HG03460 (cell line): ENCODE data around the gene SLC46A2.

Experiments
- ATAC-seq: cut with Tn5 transposase; IDR thresholded peaks from one replicate; pipeline ENCODE4 v1.9.1; 2021; ENCODE audit not compliant: unreplicated experiment

Gene SLC46A2, protein sequence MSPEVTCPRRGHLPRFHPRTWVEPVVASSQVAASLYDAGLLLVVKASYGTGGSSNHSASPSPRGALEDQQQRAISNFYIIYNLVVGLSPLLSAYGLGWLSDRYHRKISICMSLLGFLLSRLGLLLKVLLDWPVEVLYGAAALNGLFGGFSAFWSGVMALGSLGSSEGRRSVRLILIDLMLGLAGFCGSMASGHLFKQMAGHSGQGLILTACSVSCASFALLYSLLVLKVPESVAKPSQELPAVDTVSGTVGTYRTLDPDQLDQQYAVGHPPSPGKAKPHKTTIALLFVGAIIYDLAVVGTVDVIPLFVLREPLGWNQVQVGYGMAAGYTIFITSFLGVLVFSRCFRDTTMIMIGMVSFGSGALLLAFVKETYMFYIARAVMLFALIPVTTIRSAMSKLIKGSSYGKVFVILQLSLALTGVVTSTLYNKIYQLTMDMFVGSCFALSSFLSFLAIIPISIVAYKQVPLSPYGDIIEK

GRCh38 chr9:112890106-112891081 is at the start of gene SLC46A2:
Gene SLC46A2, minus strand, starts transcription at chr9:112890876. Its CDS starts 195 bp downstream, at chr9:112890681.
- ATAC-seq = no peak

DNA sequence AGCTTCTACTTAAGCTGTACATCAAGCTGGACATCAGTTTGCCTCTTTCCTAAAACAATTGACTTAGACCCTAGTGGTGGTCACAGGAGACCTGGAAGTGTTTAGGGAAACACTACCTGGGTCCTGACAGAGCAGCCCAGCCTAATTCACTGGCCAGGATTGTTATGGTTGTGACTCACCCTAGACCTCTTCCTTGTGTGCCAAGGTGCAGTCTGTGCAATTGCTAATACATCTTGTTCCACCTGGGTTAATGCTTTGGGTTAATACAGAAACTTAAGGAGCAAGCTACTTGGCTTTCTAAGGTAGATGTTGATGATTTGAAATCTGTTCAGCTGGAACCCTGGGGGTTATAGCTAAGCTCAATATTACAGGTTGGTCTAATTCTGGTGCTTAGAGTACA is 48.7 kb upstream of the SLC46A2 start:
- ATAC-seq = no peak

GRCh38 chr9:112933696-112934095 is 43.0 kb upstream of the SLC46A2 start:
- no peak for ATAC-seq

DNA sequence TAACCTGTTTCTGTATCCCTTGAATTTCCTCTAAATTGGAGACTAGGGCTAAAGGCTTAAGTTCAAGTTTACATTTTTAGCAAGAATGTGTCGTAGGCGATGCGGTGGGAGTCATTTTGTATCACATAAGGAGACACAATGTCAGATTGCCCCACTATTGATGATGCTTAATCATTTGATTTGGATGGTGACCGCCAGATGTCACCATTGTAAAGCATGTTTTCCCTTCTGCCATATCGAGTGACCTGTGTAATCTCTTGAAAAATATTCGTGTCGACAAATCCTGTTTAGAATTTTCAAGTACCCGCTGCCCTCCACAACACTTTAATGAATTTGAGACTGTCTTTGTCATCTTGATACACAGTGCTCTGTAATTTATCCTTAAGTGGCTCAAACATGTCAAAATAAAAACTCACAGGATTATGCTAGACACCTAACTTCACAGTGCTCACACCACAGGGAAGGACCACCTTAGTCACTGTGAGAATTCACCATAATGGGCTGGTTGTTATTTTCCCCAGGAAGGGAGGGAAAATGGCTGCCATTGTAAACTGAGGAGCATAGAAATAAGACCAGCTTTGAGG is 34.5 kb upstream of the SLC46A2 start:
- no peak for ATAC-seq

DNA sequence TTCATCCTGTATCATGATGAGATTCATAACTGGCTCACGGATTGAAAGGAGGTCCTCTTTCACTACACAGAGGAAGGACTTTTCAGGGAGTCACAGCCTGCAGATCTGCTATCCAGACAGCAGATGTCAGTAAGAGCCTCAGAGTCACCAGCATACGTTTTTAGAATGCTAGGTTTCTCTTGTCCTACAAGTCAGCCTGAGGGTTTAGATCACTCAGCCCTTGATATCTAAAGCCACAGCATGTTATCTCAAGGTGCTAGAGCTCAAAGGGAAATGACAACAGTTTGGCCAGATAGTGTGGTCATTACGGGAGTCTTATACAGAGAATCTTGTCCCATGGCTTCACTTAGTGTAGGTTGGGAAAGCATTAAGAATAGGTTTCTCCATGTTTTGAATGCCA is 30.9 kb upstream of the SLC46A2 start:
- ATAC-seq = no peak

GRCh38 chr9:112917987-112918362 is 27.3 kb upstream of the SLC46A2 start:
- ATAC-seq = no peak

- no peak for ATAC-seq
Measured at GRCh38 chr9:112917047-112917986, 26.6 kb upstream of the SLC46A2 start.

DNA sequence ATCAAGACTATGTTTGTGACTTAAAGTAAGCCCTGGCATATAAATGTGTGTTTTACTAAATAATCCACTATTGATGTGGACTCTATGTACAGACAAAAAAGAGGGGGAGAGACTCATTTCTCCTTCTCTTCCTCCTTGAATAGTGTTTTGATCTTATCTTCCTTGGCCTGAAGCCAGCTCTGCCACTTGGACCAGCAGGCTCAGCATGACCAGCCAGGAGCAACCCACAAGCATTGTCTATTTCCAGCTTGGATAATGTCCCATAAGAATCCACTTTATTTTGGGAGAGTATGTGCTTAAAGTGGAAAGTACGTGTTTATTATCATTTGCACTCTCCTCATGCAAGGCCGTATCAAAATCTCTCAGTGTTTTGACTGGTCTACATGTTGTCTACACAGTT is 23.8 kb upstream of the SLC46A2 start:
- no peak for ATAC-seq

GRCh38 chr9:112913326-112913725 is 22.6 kb upstream of the SLC46A2 start:
- ATAC-seq = no peak

DNA sequence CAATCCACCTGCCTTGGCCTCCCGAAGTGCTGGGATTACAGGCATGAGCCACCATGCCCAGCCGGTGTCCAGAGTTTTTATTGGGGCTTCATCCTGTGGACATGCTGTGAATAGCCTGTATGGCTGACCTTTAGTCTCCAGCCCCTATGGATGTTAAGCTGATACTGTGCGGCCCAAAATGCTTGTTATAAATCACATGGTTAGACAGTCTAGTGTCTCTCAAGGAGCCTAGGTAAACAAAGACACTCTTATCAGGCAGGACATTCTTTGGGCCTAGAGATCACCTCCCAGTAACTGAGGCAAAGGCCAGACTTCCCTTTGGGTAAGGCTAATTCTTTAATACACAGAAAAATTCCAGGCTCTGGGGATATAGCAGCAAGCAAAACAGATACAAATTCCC is 22.0 kb upstream of the SLC46A2 start:
- ATAC-seq = no peak

GRCh38 chr9:112911736-112912135 is 21.1 kb upstream of the SLC46A2 start:
- ATAC-seq = no peak

DNA sequence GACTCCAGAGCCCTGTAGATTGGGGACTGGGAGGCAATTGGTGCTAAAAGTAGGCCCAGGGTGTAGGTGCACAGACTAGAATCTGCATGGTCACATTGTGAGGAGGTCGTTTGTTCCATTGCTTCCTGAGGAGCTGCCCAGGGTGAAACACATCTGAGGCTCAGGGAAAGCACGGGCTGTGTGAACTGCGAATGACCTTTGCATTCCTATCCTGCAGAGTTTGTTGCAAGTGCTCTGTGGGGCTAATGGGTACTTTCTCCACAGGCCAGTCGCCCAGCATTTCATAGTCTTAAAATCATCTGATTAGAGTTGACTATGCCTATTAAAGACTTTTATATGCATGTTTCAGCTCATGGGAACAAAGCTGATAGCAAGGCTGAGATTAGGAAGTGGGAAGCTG is 14.4 kb upstream of the SLC46A2 start:
- ATAC-seq = no peak

GRCh38 chr9:112900901-112901300 is 10.2 kb upstream of the SLC46A2 start:
- no peak for ATAC-seq

DNA sequence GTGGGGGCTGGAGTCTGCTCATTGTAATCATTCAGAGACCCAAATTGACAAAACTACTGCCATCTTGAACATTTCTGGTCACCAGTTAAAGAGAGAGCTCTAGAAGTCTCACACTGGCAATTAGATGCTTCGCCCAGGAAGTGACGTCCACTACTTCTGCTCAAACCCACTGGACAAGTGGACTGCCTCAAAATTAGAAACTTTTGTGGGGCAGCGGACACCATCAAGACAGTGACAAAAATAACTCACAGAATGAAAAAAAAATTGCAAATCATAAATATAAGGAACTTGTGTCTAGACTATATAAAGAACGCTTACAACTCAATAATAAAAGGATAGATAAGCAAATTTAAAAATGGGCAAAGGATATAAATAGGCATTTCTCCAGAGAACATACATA is 9.8 kb upstream of the SLC46A2 start:
- ATAC-seq = no peak

DNA sequence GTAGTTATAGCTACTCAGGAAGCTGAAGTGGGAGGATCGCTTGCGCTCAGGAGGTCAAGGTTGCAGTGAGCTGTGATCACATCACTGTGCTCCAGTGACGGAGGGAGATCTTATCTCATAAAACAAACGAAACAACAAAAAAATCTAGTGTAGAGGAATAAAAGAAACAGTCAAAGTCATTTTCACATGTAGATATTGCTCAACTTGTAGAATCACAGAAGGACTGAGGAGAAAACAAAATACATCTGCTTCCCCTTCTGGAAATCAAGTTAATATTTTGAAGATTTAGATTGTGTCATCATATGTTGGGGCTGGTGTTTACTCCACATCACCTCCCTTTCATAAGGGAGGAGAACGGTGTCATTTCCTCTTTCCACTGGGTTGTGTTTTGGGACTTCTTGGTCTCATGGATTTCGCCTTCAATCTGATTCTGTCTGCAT is 8.2 kb upstream of the SLC46A2 start:
- ATAC-seq = no peak

- ATAC-seq = no peak
Measured at GRCh38 chr9:112896131-112896530, 5.5 kb upstream of the SLC46A2 start.

GRCh38 chr9:112894699-112895098 is 4.0 kb upstream of the SLC46A2 start:
- ATAC-seq = no peak

DNA sequence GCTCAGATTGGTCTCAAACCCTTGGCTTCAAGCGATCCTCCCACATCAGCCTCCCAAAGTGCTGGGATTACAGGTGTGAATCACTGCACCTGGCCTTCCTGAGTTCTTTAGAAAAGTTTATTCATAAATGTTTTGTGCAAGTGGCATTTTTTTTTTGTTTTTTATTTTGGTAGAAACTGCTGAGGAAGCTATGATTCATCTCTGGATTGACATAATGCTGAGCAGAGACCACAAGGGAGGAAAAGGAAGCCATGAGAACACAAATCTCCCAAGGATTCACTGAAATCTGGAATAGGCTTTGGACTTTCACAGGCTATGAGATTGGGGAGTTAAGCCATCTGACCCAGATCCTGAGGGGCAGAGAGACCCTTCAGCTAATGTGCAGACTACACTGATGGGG is 3.4 kb upstream of the SLC46A2 start:
- no peak for ATAC-seq

- no peak for ATAC-seq
Measured at GRCh38 chr9:112892981-112893380, 2.3 kb upstream of the SLC46A2 start.

DNA sequence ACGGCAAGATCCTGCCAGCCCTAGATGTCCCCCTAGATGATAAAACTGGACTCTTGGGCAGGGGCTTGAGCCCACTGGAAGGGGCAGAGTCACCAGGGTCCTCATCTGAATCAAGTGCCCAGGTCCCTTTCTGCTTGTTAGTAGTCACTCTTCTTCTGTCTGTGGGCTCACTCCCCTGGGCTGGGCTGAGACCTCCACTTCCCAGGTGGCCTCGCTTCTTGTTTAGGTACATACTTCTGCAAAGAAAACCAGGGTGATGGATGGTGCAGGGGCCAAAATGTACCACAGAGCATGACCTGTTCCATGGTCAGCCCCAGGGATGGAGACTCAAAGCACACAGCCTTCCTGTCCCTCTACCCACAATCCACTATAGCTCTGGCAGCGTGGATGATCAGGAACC is 845 bp upstream of the SLC46A2 start:
- no peak for ATAC-seq
